HepG2 (cell line): ENCODE data around the gene SLC20A1. TPM values are rescaled to one million over a fixed set of nuclear protein-coding genes. Genes with fewer than 3 reads are reported as not detected.
A peak's percentile ranks its signal among the peaks of the same experiment; 100 is the strongest.

Experiments used
- ATAC-seq: fragments of 200-7000 bp; cut with Tn5 transposase; 3 replicates; pipeline ENCODE4 v1.9.1; 2020; ENCODE audit warnings: mild to moderate bottlenecking, moderate library complexity
- BruUV-seq: library from RNA; stranded (reverse); fragments of 400-500 nt; replicated peaks from 2 replicates; lab custom pipeline; 2021; lab: Mats Ljungman, UMichigan
- CTCF ChIA-PET: fragments of 300-600 bp; formaldehyde crosslinking; extraction: SDS; loops from one replicate; lab custom pipeline; 2021; ENCODE audit warnings: low total read pairs, inconsistent platforms, low intra/inter-chr PET ratio; lab: Yijun Ruan, JAX
- POLR2A ChIA-PET: fragments of 350-600 bp; sonication (Branson Sonifier 250); formaldehyde crosslinking; loops from one replicate; lab custom pipeline; 2020; ENCODE audit warnings: antibody characterized with exemption, inconsistent platforms; lab: Yijun Ruan, JAX
- DNase-seq: peaks from one replicate; pipeline ENCODE4 v3.0.0-alpha.2; 2015; ENCODE audit warnings: low spot score
- FAIRE-seq: peaks from 3 replicates; lab custom pipeline; 2011; peaks lifted over from hg19 to GRCh38; lab: Jason Lieb, UNC
- H2AFZ ChIP-seq: one replicate; pipeline ENCODE4 v1.6.1; 2011; ENCODE audit warnings: low read length, inconsistent platforms
- H3K27ac ChIP-seq: fragments of 300-600 bp; 3 replicates; pipeline ENCODE4 v1.8.0; 2011; ENCODE audit warnings: mixed run types, mild to moderate bottlenecking, mixed read lengths, low read length, inconsistent platforms; ENCODE audit not compliant: insufficient read depth; ENCODE audit errors: extremely low read length
- H3K27me3 ChIP-seq, 2 experiments: fragments of 200-600 bp in 1 of 2; 2 replicates in 1 of 2; 3 replicates in 1 of 2; pipeline versions ENCODE4 v1.6.0 to v1.8.0; 2011; ENCODE audit warnings: low read length in 2 of 2, mild to moderate bottlenecking in 2 of 2, moderate library complexity in 2 of 2, inconsistent platforms in 1 of 2; ENCODE audit not compliant: insufficient read depth in 2 of 2, control insufficient read depth in 1 of 2
- H3K36me3 ChIP-seq, 2 experiments: fragments of 200-600 bp in 1 of 2; replicated peaks in 1 of 2; 2 replicates in 1 of 2; 3 replicates in 1 of 2; pipeline versions ENCODE4 v1.5.1 to v1.8.0; 2011; ENCODE audit warnings: low read length in 2 of 2, inconsistent platforms in 1 of 2; ENCODE audit not compliant: insufficient read depth in 2 of 2, control insufficient read depth in 1 of 2
- H3K4me1 ChIP-seq: 2 replicates; pipeline ENCODE4 v1.5.1; 2012; ENCODE audit warnings: low read length, inconsistent platforms; ENCODE audit not compliant: insufficient read depth
- H3K4me2 ChIP-seq: 2 replicates; pipeline ENCODE4 v1.6.0; 2011; ENCODE audit warnings: low read depth, low read length, inconsistent platforms
- H3K4me3 ChIP-seq, 3 experiments: fragments of 200-600 bp in 1 of 3; sonication (generic), shearing (Covaris generic) in 1 of 3; replicated peaks in 1 of 3; 2 replicates each; pipeline ENCODE4 v1.5.1; 2011 to 2016; ENCODE audit warnings: low read length in 3 of 3, inconsistent platforms in 2 of 3, low read depth in 2 of 3, mild to moderate bottlenecking in 2 of 3, control low read depth in 1 of 3, mixed read lengths in 1 of 3; ENCODE audit not compliant: insufficient read depth in 1 of 3
- H3K79me2 ChIP-seq: one replicate; pipeline ENCODE4 v1.6.1; 2011; ENCODE audit warnings: low read length, inconsistent platforms; ENCODE audit not compliant: insufficient read depth
- H3K9ac ChIP-seq: 2 replicates; pipeline ENCODE4 v1.6.0; 2011; ENCODE audit warnings: mild to moderate bottlenecking, low read depth, low read length, inconsistent platforms; ENCODE audit not compliant: insufficient read depth
- H3K9me3 ChIP-seq: 2 replicates; pipeline ENCODE4 v1.5.1; 2012; ENCODE audit warnings: mild to moderate bottlenecking, low read length
- H4K20me1 ChIP-seq: 2 replicates; pipeline ENCODE4 v1.6.0; 2011; ENCODE audit warnings: inconsistent platforms, mild to moderate bottlenecking, low read length, moderate library complexity; ENCODE audit not compliant: insufficient read depth
- ASH2L ChIP-seq: fragments of 300-600, 200-600 bp; sonication (generic); IDR thresholded peaks from 2 replicates; pipeline ENCODE4 v1.7.0; 2017; ENCODE audit warnings: low read depth, mild to moderate bottlenecking, moderate library complexity, mixed read lengths, low read length; ENCODE audit not compliant: insufficient read length
- ATF1 ChIP-seq: IDR thresholded peaks from 2 replicates; pipeline ENCODE4 v1.6.1; 2016; ENCODE audit warnings: mild to moderate bottlenecking, control low read depth
- DNMT3B ChIP-seq: conservative IDR thresholded peaks from 2 replicates; pipeline ENCODE4 v1.6.1; 2016; ENCODE audit warnings: missing biosample characterization, control low read depth
- GTF2F1 ChIP-seq: fragments of 150-350 bp; IDR thresholded peaks from 2 replicates; pipeline ENCODE4 v1.6.1; 2014; ENCODE audit warnings: low read length
- KDM2A ChIP-seq: sonication (generic); formaldehyde crosslinking; IDR thresholded peaks from 2 replicates; pipeline ENCODE4 v1.4.0; 2020; ENCODE audit warnings: low read depth, missing genetic modification reagents, borderline replicate concordance
- NFYC ChIP-seq: IDR thresholded peaks from 2 replicates; pipeline ENCODE4 v1.6.1; 2016; ENCODE audit warnings: missing genetic modification reagents, missing compliant biosample characterization
- PHB2 ChIP-seq: fragments of 450-650 bp; IDR thresholded peaks from 2 replicates; pipeline ENCODE4 v1.6.1; 2018; ENCODE audit not compliant: partially characterized antibody
- SAP130 ChIP-seq: IDR thresholded peaks from 2 replicates; pipeline ENCODE4 v1.6.1; 2016; ENCODE audit warnings: low read depth
- SP5 ChIP-seq: IDR thresholded peaks from 2 replicates; pipeline ENCODE4 v1.6.1; 2016; ENCODE audit warnings: low read depth, borderline replicate concordance
- TFE3 ChIP-seq: IDR thresholded peaks from 2 replicates; pipeline ENCODE4 v1.6.1; 2016
- U2AF1 ChIP-seq: fragments of 200-400 bp; formaldehyde crosslinking; optimal IDR thresholded peaks from 2 replicates; pipeline ENCODE3; 2017; ENCODE audit warnings: mild to moderate bottlenecking, low read depth, low read length
- WIZ ChIP-seq: sonication (generic); formaldehyde crosslinking; IDR thresholded peaks from 2 replicates; pipeline ENCODE4 v1.5.1; 2020; ENCODE audit warnings: mild to moderate bottlenecking, missing genetic modification reagents
- ZBTB43 ChIP-seq: sonication (generic); formaldehyde crosslinking; conservative IDR thresholded peaks from 2 replicates; pipeline ENCODE4 v1.4.0; 2020; ENCODE audit warnings: missing genetic modification reagents
- ZNF484 ChIP-seq: sonication (generic); formaldehyde crosslinking; IDR thresholded peaks from 2 replicates; pipeline ENCODE4 v1.5.1; 2020; ENCODE audit warnings: mild to moderate bottlenecking, low read depth, missing genetic modification reagents, borderline replicate concordance
- ZNF749 ChIP-seq: sonication (generic); formaldehyde crosslinking; IDR thresholded peaks from 2 replicates; pipeline ENCODE4 v1.8.0; 2022; ENCODE audit warnings: mild to moderate bottlenecking, missing genetic modification reagents, moderate library complexity, borderline replicate concordance
- WGBS: methylation state at CpG from one replicate; pipeline ENCODE4 v1.1.6; 2017; ENCODE audit warnings: low lambda C conversion rate; 5-methylcytosine and 5-hydroxymethylcytosine counted together
- in situ Hi-C: cut with HindIII; loops from 2 replicates; pipeline ENCODE4 v1.10.0; 2017; ENCODE audit warnings: low pct_unique_long_range_greater_than_20kb; ENCODE audit not compliant: extremely low pct_ligation_motif_present
- intact Hi-C: fragments of 100-400 bp; cut with micrococcal nuclease; formaldehyde crosslinking; loops from one replicate; pipeline ENCODE4 v1.10.0; 2022; ENCODE audit not compliant: unreplicated experiment
- polyA plus RNA-seq, 8 experiments: library from polyadenylated mRNA; depleted of rRNA in 3 of 8; stranded (reverse) in 7 of 8; unstranded in 1 of 8; fragments of >200 nt; fragmentation: Illumina TruSeq in 4 of 8; extraction: Trizol in 4 of 8; gene quantifications; 2 replicates each; pipeline versions ENCODE4 v1.2.1 to v1.2.3, GENCODE V29; 2011 to 2016; ENCODE audit warnings: low read depth in 4 of 8, missing spikeins in 1 of 8, mixed read lengths in 1 of 8; ENCODE audit not compliant: insufficient read depth in 1 of 8
- total RNA-seq, 5 experiments: library from RNA; depleted of rRNA; stranded (reverse); fragments of >200 nt; fragmentation: Illumina TruSeq; extraction: Trizol; gene quantifications; 2 replicates each; pipeline ENCODE4 v1.2.3, GENCODE V29; 2016; ENCODE audit warnings: low read depth in 1 of 5
- TF ChIP-seq, protein P1 (sequence below): IDR thresholded peaks from 2 replicates; pipeline ENCODE4 v1.6.1; 2012; ENCODE audit warnings: inconsistent platforms
- TF ChIP-seq, protein P2 (sequence below): sonication (generic); formaldehyde crosslinking; IDR thresholded peaks from 2 replicates; pipeline ENCODE4 v1.5.1; 2020; ENCODE audit warnings: missing genetic modification reagents, mild to moderate bottlenecking, borderline replicate concordance

The SLC20A1 gene
- total and polyA plus RNA-seq, 2 of the 13 experiments (the other 11 are each of a cell fraction or from before 2014, with no cell fraction given) = 54.0 to 85.9 TPM

DNA sequence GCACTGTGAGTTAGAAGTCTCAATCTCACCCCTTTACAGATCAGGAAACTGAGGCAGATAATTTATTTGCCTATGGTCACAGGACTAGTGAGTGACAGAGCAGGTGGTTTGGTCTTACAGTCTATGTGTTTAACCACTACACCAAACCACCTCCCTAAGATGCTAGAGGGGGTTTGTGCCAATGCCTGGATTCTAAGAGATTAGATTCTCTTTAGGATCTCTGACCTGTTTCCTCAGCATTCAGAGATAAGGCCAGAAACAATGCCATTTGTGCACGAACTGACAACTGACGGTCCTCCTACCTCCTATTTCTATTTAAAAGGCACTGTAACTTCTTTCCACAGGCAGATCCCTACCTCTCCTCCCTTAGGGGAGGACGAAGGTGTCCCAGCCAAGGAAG lies 2.3 kb upstream of the SLC20A1 start:
- in situ Hi-C loops = no loop called here
- H2AFZ ChIP-seq = no peak overlapping the region
- FAIRE-seq = no peak
- H3K4me3 ChIP-seq = peak overlapping the region in 1 of 3 experiments; percentile 8; a peak in 1 of 6 replicates
- H3K4me1 ChIP-seq = peaks cover 70% of the 10 kb centered on the region
- peak overlapping the region; percentile 21; the same call in 1 of the 2 replicates for H3K9ac ChIP-seq
- POLR2A ChIA-PET = interaction anchor here (2.4 to 5.4 kb wide), 5 partner anchors 9 to 59 kb away, joined by 21 to 94 read pairs (median 32); partner anchors contain the start of gene CHCHD5
- no peaks in the 10 kb centered on the region for H3K9me3 ChIP-seq
- no peak for DNase-seq
- BruUV-seq = no TSS peak
- WGBS = 47% methylated on average over 3 of the region's 3 CpGs
- H3K27me3 ChIP-seq = no peaks in the 10 kb centered on the region; a peak in 1 of 5 replicates
- CTCF ChIA-PET = no interaction called here
- H3K27ac ChIP-seq = peak overlapping the region; percentile 92
- peak overlapping the region; percentile 100 for H3K4me2 ChIP-seq
- intact Hi-C loops = no loop called here
- peaks cover 0 to 18% of the 10 kb centered on the region in 2 experiments; a peak in 3 of 5 replicates for H3K36me3 ChIP-seq
- peaks cover 16% of the 10 kb centered on the region for H4K20me1 ChIP-seq
- H3K79me2 ChIP-seq = peaks cover 26% of the 10 kb centered on the region
- no peak for ATAC-seq
- no peak for TF ChIP-seq TFE3 (CRISPR knock-in tag)
- TF ChIP-seq SP5 = no peak
- TF ChIP-seq, protein P1, sequence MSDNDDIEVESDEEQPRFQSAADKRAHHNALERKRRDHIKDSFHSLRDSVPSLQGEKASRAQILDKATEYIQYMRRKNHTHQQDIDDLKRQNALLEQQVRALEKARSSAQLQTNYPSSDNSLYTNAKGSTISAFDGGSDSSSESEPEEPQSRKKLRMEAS = no peak
- TF ChIP-seq WIZ = no peak
- TF ChIP-seq KDM2A = no peak
- no peak for TF ChIP-seq NFYC (CRISPR knock-in tag)
- no peak for TF ChIP-seq ASH2L
- TF ChIP-seq U2AF1 = no peak
- TF ChIP-seq, protein P2, sequence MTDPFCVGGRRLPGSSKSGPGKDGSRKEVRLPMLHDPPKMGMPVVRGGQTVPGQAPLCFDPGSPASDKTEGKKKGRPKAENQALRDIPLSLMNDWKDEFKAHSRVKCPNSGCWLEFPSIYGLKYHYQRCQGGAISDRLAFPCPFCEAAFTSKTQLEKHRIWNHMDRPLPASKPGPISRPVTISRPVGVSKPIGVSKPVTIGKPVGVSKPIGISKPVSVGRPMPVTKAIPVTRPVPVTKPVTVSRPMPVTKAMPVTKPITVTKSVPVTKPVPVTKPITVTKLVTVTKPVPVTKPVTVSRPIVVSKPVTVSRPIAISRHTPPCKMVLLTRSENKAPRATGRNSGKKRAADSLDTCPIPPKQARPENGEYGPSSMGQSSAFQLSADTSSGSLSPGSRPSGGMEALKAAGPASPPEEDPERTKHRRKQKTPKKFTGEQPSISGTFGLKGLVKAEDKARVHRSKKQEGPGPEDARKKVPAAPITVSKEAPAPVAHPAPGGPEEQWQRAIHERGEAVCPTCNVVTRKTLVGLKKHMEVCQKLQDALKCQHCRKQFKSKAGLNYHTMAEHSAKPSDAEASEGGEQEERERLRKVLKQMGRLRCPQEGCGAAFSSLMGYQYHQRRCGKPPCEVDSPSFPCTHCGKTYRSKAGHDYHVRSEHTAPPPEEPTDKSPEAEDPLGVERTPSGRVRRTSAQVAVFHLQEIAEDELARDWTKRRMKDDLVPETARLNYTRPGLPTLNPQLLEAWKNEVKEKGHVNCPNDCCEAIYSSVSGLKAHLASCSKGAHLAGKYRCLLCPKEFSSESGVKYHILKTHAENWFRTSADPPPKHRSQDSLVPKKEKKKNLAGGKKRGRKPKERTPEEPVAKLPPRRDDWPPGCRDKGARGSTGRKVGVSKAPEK (CRISPR knock-in tag) = no peak
- TF ChIP-seq ATF1 (CRISPR knock-in tag) = no peak
- no peak for TF ChIP-seq PHB2
- TF ChIP-seq ZNF749 = no peak
- TF ChIP-seq SAP130 (CRISPR knock-in tag) = no peak
- TF ChIP-seq DNMT3B (CRISPR knock-in tag) = no peak
- TF ChIP-seq ZBTB43 (CRISPR knock-in tag) = no peak
- no peak for TF ChIP-seq GTF2F1
- TF ChIP-seq ZNF484 (CRISPR knock-in tag) = no peak
